ENCODE results near the gene DNM2.

GRCh38 chr19:10866495-10866894 lies 148.6 kb downstream of the DNM2 start:
- no peak for TF ChIP-seq POLR2AphosphoS5 (IDR thresholded peaks at IDR 0.05; ENCODE audit: borderline replicate concordance, low read depth, low read length)
- TF ChIP-seq EZH2 (IDR thresholded peaks at IDR 0.05) = no peak
- TF ChIP-seq FOXP2 (optimal IDR thresholded peaks at IDR 0.05; ENCODE audit: control extremely low read depth, extremely low read length, insufficient read depth) = no peak
